Brain microvascular endothelial cell (primary cell): ENCODE measurements around the gene DMRTB1.

ENCODE experiments used
- DNase-seq: peaks from one replicate; pipeline ENCODE4 v3.0.0-alpha.2; 2020
- H3K27ac ChIP-seq: fragments of 250-450 bp; sonication (Bioruptor Pico); 2 replicates; pipeline ENCODE4 v1.5.1; 2020; ENCODE audit warnings: mild to moderate bottlenecking, moderate library complexity
- H3K27me3 ChIP-seq: fragments of 250-450 bp; sonication (Bioruptor Pico); replicated peaks from 2 replicates; pipeline ENCODE4 v1.5.1; 2020; ENCODE audit warnings: mild to moderate bottlenecking
- H3K36me3 ChIP-seq: fragments of 250-450 bp; sonication (Bioruptor Pico); replicated peaks from 2 replicates; pipeline ENCODE4 v1.5.1; 2020; ENCODE audit warnings: mild to moderate bottlenecking
- H3K4me3 ChIP-seq: 2 replicates; pipeline ENCODE4 v1.5.1; 2011; ENCODE audit warnings: low read depth, mild to moderate bottlenecking, control low read depth, low read length, moderate library complexity
- CTCF ChIP-seq: IDR thresholded peaks from 2 replicates; pipeline ENCODE4 v1.5.1; 2011; ENCODE audit warnings: low read depth, mild to moderate bottlenecking, moderate library complexity, low read length, control low read depth, inconsistent platforms; ENCODE audit errors: missing control alignments
- in situ Hi-C: cut with HindIII; loops from 2 replicates; pipeline ENCODE4 v1.10.0; 2017; ENCODE audit warnings: low sequenced_read_pairs, low pct_ligation_motif_present

The DMRTB1 gene

GRCh38 chr1:53459321-53460175, at the start of gene DMRTB1:
DMRTB1 (plus strand) TSS chr1:53459399; CDS start chr1:53459454, 55 bp downstream.
- Histone ChIP-seq H3K4me3 (no peak within 1 kb of the TSS), H3K27me3 (no peaks in the 10 kb centered on the region), H3K36me3 (no peaks in the 10 kb centered on the region), H3K27ac (no peak within 1 kb of the TSS)
- no peak for TF ChIP-seq CTCF
- DNase-seq, result no peak
- in situ Hi-C loops, result no loop called here

DNA sequence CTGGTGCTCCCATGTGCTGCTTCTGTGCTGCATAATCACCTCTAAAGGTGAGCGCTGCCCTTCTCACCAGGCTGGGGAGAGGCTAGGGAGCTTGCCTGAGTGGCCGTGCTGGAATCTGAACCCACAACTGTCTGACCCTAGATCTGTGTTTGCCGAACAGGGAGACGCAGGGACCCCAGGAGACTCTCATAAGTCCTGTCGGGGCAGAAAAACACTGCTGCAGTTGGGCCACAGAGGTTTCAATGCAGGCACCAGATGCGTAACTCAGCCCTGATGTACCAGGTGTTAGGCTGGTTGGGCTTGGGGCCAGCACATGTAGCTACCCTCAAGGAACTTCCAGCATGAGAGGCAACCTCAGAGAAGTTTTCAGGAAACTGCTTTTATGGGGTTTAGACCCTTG, 49.5 kb upstream of the DMRTB1 start:
- H3K4me3 ChIP-seq, result no peak overlapping the region
- in situ Hi-C loops, result no loop called here
- no peak for DNase-seq
- H3K27ac ChIP-seq, result no peak overlapping the region
- TF ChIP-seq CTCF, result no peak
- H3K36me3 ChIP-seq, result no peaks in the 10 kb centered on the region
- peaks cover 10% of the 10 kb centered on the region for H3K27me3 ChIP-seq

DNA sequence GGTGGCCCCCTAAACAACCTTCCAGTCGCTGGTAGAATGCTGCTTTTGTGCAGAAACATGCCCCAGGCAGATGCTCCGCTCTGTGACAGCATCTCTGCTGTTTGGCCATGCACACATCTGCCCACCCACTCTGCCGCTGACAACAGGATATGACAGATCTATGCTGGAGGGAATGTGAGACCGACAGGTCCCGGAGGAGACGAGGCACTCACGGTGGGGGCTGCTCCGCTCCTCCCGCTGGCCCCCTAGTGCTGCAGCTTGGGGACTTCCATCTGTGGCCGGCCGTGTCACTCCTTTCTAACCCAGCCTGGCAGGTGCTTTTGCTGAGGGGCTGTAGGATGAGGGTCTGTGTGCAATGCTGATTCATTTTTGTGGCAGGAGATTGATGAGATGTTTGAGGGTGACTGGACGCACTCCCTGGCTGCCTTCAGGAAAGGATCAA, 49.1 kb upstream of the DMRTB1 start:
- no peaks in the 10 kb centered on the region for H3K36me3 ChIP-seq
- peaks cover 8% of the 10 kb centered on the region for H3K27me3 ChIP-seq
- peak; percentile 26 for TF ChIP-seq CTCF
- H3K4me3 ChIP-seq, result no peak overlapping the region
- in situ Hi-C loops, result no loop called here
- H3K27ac ChIP-seq, result no peak overlapping the region
- peak; percentile 46 for DNase-seq

GRCh38 chr1:53410701-53411100, 48.5 kb upstream of the DMRTB1 start:
- Histone ChIP-seq H3K4me3 (no peak overlapping the region), H3K27me3 (peaks cover 4% of the 10 kb centered on the region), H3K27ac (no peak overlapping the region), H3K36me3 (no peaks in the 10 kb centered on the region)
- TF ChIP-seq CTCF, result no peak
- no peak for DNase-seq
- in situ Hi-C loops, result no loop called here

DNA sequence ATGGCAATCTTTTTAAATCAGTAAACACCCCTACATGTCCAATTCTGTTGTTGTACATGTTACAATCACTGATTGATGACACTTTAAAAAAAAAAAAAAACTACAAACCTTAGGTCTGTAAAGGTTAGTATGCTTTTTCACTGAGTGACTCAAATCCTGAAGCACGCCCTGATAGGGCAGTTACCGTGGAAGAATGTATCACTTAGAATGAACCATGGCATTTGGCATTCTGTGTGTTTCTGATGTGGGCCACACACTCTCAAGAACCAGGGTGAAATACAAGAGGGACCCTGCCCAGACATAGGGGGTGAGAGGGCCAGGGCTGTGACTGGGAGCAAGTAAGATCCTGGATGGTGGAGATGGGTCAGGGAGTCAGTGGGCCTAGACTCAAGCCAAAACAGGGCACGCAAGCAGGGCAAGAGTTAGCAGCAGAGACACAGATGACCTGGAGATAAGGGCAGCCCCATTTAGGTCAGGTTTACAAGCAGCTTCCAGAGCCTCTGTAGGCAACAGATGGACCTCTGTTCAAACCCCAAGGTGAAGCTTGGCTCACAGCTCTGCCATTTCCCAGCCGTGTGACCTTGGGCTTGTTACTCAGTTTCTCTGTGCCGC, 47.6 kb upstream of the DMRTB1 start:
- in situ Hi-C loops, result no loop called here
- H3K27me3 ChIP-seq, result no peaks in the 10 kb centered on the region
- H3K36me3 ChIP-seq, result no peaks in the 10 kb centered on the region
- no peak overlapping the region for H3K4me3 ChIP-seq
- no peak for TF ChIP-seq CTCF
- H3K27ac ChIP-seq, result no peak overlapping the region
- no peak for DNase-seq
